Left cardiac atrium (tissue), 4 donors: Measurements from ENCODE around the gene SLC25A34. TPM values are rescaled to one million over a fixed set of nuclear protein-coding genes. Genes with fewer than 3 reads are reported as not detected.

Experiments used
- ATAC-seq, 2 donors: fragments of 200-7000 bp; cut with Tn5 transposase; one replicate each; pipeline ENCODE4 v1.9.1; 2020; ENCODE audit warnings: mild to moderate bottlenecking in 2 of 2, moderate library complexity in 2 of 2
- DNase-seq: peaks from one replicate; pipeline ENCODE4 v3.0.0-alpha.2; 2020
- intact Hi-C, 2 donors: fragments of 100-400 bp; cut with DNase I; formaldehyde crosslinking; loops; one replicate each; pipeline versions ENCODE4 v1.14.1 to v1.15.1; 2022 to 2023
- total RNA-seq, 2 donors: library from RNA; stranded (reverse); fragmentation: NEBNext Ultra II Directional; extraction: Animal tissue kit (Norgen Biotek cat#: 25700); gene quantifications; one replicate each; pipeline ENCODE4 v1.2.1, GENCODE V29; 2021
- donor health status: DM: no; HTN: yes; CAD: no.
- donor health status: DM: no; HTN: yes; CAD: no; lungs with severe emphysema.
- donor health status: DM: yes; HTN: yes; CAD: no.
- donor health status: Dilated cardiomyopathy.

The SLC25A34 gene
- total RNA-seq, 2 donors from 2014 or later: 5.4 to 7.3 TPM

- ATAC-seq: no peak
Measured at GRCh38 chr1:15728937-15729657, 7.0 kb upstream of the SLC25A34 start.

GRCh38 chr1:15730423-15730822 is 5.6 kb upstream of the SLC25A34 start:
- DNase-seq (no peak), ATAC-seq (no peak)
- intact Hi-C loops: no loop called here

More at GRCh38 chr1:15728937-15729657, 7.0 kb upstream of the SLC25A34 start:
- intact Hi-C loops: no loop called here
- no peak for DNase-seq

- intact Hi-C loops: no loop called here
- no peak for ATAC-seq
- DNase-seq: no peak
Measured at GRCh38 chr1:15730936-15731335, 5.1 kb upstream of the SLC25A34 start.

GRCh38 chr1:15731735-15732685 is 4.0 kb upstream of the SLC25A34 start:
- DNase-seq (no peak), ATAC-seq (no peak)
- intact Hi-C loops: no loop called here

- no peak for ATAC-seq
- intact Hi-C loops: no loop called here
- no peak for DNase-seq
Measured at GRCh38 chr1:15732686-15733081, 3.4 kb upstream of the SLC25A34 start.

GRCh38 chr1:15733218-15733725 is 2.8 kb upstream of the SLC25A34 start:
- no peak for DNase-seq
- intact Hi-C loops: no loop called here
- no peak for ATAC-seq

- no peak for DNase-seq
- intact Hi-C loops: no loop called here
- ATAC-seq: no peak
Measured at GRCh38 chr1:15733726-15734226, 2.3 kb upstream of the SLC25A34 start.

GRCh38 chr1:15734296-15734695 is 1.8 kb upstream of the SLC25A34 start:
- intact Hi-C loops: no loop called here
- no peak for ATAC-seq

GRCh38 chr1:15734901-15735300 is 1.2 kb upstream of the SLC25A34 start:
- intact Hi-C loops: no loop called here
- no peak for DNase-seq

More at GRCh38 chr1:15734296-15734695, 1.8 kb upstream of the SLC25A34 start:
- DNase-seq: no peak

GRCh38 chr1:15735304-15736037 is 587 bp upstream of the SLC25A34 start:
- DNase-seq: no peak
- intact Hi-C loops: no loop called here
- no peak for ATAC-seq

More at GRCh38 chr1:15734901-15735300, 1.2 kb upstream of the SLC25A34 start:
- ATAC-seq: no peak

- ATAC-seq: peak; percentile 1 to 4
- no peak for DNase-seq
- intact Hi-C loops: no loop called here
Measured at GRCh38 chr1:15736892-15737261, 819 bp downstream of the SLC25A34 start.

GRCh38 chr1:15737324-15738319 is 1.6 kb downstream of the SLC25A34 start:
- DNase-seq: no peak
- no peak for ATAC-seq
- intact Hi-C loops: no loop called here

GRCh38 chr1:15738416-15739113 is 2.5 kb downstream of the SLC25A34 start:
- intact Hi-C loops: no loop called here
- DNase-seq: no peak
- no peak for ATAC-seq

GRCh38 chr1:15739259-15739658 is 3.2 kb downstream of the SLC25A34 start:
- ATAC-seq: no peak
- intact Hi-C loops: no loop called here
- no peak for DNase-seq

GRCh38 chr1:15739745-15740144 is 3.7 kb downstream of the SLC25A34 start:
- no peak for DNase-seq
- intact Hi-C loops: loop anchor here (2.0 to 10.0 kb wide), 2 partner anchors 145 kb away; no protein-coding TSS in a partner anchor
- no peak for ATAC-seq

- peak; percentile 80 to 82 for ATAC-seq
- DNase-seq: peak; percentile 80
- intact Hi-C loops: loop anchor here (2.0 to 10.0 kb wide), 2 partner anchors 146 kb away; no protein-coding TSS in a partner anchor
Measured at GRCh38 chr1:15740924-15741850, 5.1 kb downstream of the SLC25A34 start.
